Stimulated activated memory B cell treated with anti-CD40 and anti-IgM and Interleukin-4, amounts not matched to agents 10 μg/mL and 1 μg/mL and 100 μg/mL, for 72 hours (primary cell): Measurements from ENCODE around the gene VAV2.

ENCODE experiments used
- ATAC-seq: fragments of 150-1000 bp; cut with Tn5 transposase; 2 replicates; pipeline ENCODE4 v1.10.0; 2021
- H3K27ac Mint-ChIP-seq: one replicate; pipeline ENCODE4 v1.8.0; 2022; ENCODE audit warnings: mild to moderate bottlenecking, mixed read lengths
- H3K27me3 Mint-ChIP-seq: one replicate; pipeline ENCODE4 v1.8.0; 2022; ENCODE audit warnings: mixed read lengths
- H3K36me3 Mint-ChIP-seq: one replicate; pipeline ENCODE4 v1.8.0; 2022; ENCODE audit warnings: mixed read lengths
- H3K4me1 Mint-ChIP-seq: one replicate; pipeline ENCODE4 v1.8.0; 2022; ENCODE audit warnings: mixed read lengths
- H3K4me3 Mint-ChIP-seq: one replicate; pipeline ENCODE4 v1.8.0; 2022; ENCODE audit warnings: mild to moderate bottlenecking, moderate library complexity, mixed read lengths
- H3K9me3 Mint-ChIP-seq: one replicate; pipeline ENCODE4 v1.8.0; 2022; ENCODE audit warnings: mixed read lengths

Gene VAV2, protein sequence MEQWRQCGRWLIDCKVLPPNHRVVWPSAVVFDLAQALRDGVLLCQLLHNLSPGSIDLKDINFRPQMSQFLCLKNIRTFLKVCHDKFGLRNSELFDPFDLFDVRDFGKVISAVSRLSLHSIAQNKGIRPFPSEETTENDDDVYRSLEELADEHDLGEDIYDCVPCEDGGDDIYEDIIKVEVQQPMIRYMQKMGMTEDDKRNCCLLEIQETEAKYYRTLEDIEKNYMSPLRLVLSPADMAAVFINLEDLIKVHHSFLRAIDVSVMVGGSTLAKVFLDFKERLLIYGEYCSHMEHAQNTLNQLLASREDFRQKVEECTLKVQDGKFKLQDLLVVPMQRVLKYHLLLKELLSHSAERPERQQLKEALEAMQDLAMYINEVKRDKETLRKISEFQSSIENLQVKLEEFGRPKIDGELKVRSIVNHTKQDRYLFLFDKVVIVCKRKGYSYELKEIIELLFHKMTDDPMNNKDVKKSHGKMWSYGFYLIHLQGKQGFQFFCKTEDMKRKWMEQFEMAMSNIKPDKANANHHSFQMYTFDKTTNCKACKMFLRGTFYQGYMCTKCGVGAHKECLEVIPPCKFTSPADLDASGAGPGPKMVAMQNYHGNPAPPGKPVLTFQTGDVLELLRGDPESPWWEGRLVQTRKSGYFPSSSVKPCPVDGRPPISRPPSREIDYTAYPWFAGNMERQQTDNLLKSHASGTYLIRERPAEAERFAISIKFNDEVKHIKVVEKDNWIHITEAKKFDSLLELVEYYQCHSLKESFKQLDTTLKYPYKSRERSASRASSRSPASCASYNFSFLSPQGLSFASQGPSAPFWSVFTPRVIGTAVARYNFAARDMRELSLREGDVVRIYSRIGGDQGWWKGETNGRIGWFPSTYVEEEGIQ

GRCh38 chr9:133991964-133992779, at the start of gene VAV2:
VAV2 (minus strand) TSS chr9:133992324; CDS start chr9:133992278, 46 bp downstream.
- H3K4me3 Mint-ChIP-seq = peak within 1 kb of the TSS; percentile 97
- peak; percentile 78 for ATAC-seq
- no peaks in the 10 kb centered on the region for H3K9me3 Mint-ChIP-seq
- peak within 1 kb of the TSS; percentile 81 for H3K27ac Mint-ChIP-seq
- H3K27me3 Mint-ChIP-seq = no peaks in the 10 kb centered on the region
- H3K36me3 Mint-ChIP-seq = peaks cover 17% of the 10 kb centered on the region
- peaks cover 60% of the 10 kb centered on the region for H3K4me1 Mint-ChIP-seq

DNA sequence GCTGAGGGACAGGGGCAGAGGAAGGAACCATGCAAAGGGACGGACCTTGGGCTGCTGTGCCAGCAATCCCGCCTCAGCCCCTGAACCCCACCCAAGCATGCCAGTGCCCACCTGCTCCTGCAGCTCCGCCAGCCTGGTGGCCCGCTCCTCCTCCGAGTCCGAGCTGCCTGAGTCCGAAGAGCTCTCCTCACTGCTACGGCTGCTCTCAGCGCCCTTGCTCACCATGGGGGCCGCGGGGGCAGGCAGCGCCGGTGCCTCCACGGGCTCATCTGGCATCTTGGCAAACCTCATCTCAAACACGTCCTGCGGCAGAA, 49.5 kb upstream of the VAV2 start:
- H3K27me3 Mint-ChIP-seq = no peaks in the 10 kb centered on the region
- H3K4me1 Mint-ChIP-seq = no peaks in the 10 kb centered on the region
- no peak overlapping the region for H3K4me3 Mint-ChIP-seq
- H3K36me3 Mint-ChIP-seq = peaks cover 57% of the 10 kb centered on the region
- no peak for ATAC-seq
- no peak overlapping the region for H3K27ac Mint-ChIP-seq
- H3K9me3 Mint-ChIP-seq = peaks cover 13% of the 10 kb centered on the region

GRCh38 chr9:134040781-134041648, 48.9 kb upstream of the VAV2 start:
- peaks cover 63% of the 10 kb centered on the region for H3K36me3 Mint-ChIP-seq
- H3K27ac Mint-ChIP-seq = no peak overlapping the region
- ATAC-seq = no peak
- H3K9me3 Mint-ChIP-seq = peaks cover 13% of the 10 kb centered on the region
- no peaks in the 10 kb centered on the region for H3K4me1 Mint-ChIP-seq
- H3K27me3 Mint-ChIP-seq = no peaks in the 10 kb centered on the region
- no peak overlapping the region for H3K4me3 Mint-ChIP-seq

GRCh38 chr9:134040176-134040565, 48.0 kb upstream of the VAV2 start:
- Mint-ChIP-seq H3K27me3 (no peaks in the 10 kb centered on the region), H3K4me1 (no peaks in the 10 kb centered on the region), H3K36me3 (peaks cover 68% of the 10 kb centered on the region), H3K9me3 (peaks cover 13% of the 10 kb centered on the region), H3K27ac (no peak overlapping the region), H3K4me3 (no peak overlapping the region)
- no peak for ATAC-seq

DNA sequence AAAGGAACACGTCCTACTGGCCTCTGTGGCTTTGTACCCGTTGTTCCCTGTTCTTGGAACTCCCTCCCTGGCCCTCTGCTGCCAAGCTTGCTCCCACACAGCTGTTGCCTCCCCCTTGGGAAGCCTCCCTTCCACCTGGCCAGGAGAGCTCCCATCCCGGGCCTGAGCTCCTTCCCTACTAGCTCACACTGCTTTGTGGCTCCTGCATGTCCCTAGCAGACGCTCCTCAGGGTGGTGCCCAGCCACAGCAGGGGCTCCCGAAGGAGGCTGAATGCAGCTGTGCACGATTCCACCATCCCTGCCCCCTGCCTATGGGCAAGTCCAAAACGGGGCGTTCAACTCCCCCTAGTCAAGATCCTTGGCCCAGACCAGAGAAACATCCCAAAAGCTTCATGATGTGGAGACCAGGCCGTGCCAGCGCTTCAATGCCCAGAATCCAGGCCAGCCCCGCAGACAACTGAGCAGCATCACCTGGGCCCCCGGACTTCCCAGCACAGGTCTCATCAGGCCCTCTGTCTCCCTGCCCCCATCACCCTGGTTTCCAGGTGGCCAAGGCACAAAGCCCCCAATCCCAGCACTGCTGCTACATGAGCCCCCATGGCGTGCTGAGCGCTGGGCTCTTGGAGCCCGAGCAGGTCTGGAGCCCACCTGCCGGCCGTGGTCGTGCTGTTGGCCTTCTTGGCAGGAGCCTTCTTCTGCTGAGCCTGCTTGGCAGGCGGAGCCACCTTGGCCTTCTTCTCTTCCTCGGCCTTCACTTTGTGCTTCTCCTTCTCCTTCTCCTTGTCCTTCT, 47.5 kb upstream of the VAV2 start:
- H3K27me3 Mint-ChIP-seq = no peaks in the 10 kb centered on the region
- H3K4me3 Mint-ChIP-seq = no peak overlapping the region
- H3K9me3 Mint-ChIP-seq = peaks cover 13% of the 10 kb centered on the region
- no peak for ATAC-seq
- H3K4me1 Mint-ChIP-seq = no peaks in the 10 kb centered on the region
- H3K36me3 Mint-ChIP-seq = peaks cover 68% of the 10 kb centered on the region
- no peak overlapping the region for H3K27ac Mint-ChIP-seq

DNA sequence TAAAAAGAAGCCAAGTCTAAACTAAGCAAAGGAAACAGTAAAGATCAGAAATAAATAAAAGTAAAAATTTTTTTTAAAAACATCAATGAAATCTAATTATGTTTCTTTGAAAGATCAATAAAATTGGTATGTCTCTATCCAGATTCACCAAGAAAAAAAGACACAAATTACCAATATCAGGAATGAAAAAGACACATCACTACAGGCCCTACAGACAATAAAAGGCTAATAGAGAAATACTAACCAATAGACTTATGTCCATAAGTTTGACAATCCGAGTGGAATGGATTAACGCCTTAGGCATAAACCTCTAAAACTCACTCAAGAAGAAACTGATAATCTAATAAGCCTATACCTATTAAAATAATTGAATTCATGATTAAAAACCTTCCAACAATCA, 45.5 kb upstream of the VAV2 start:
- Mint-ChIP-seq H3K36me3 (peaks cover 69% of the 10 kb centered on the region), H3K4me1 (no peaks in the 10 kb centered on the region)

GRCh38 chr9:134036130-134036529, 44.0 kb upstream of the VAV2 start:
- ATAC-seq = no peak
- Mint-ChIP-seq H3K27ac (no peak overlapping the region), H3K36me3 (peaks cover 64% of the 10 kb centered on the region), H3K4me1 (no peaks in the 10 kb centered on the region), H3K27me3 (no peaks in the 10 kb centered on the region), H3K9me3 (peaks cover 13% of the 10 kb centered on the region), H3K4me3 (no peak overlapping the region)

More for the DNA sequence above, 45.5 kb upstream of the VAV2 start:
- H3K27ac Mint-ChIP-seq = no peak overlapping the region
- no peak for ATAC-seq
- H3K9me3 Mint-ChIP-seq = peaks cover 13% of the 10 kb centered on the region
- H3K27me3 Mint-ChIP-seq = no peaks in the 10 kb centered on the region
- no peak overlapping the region for H3K4me3 Mint-ChIP-seq

DNA sequence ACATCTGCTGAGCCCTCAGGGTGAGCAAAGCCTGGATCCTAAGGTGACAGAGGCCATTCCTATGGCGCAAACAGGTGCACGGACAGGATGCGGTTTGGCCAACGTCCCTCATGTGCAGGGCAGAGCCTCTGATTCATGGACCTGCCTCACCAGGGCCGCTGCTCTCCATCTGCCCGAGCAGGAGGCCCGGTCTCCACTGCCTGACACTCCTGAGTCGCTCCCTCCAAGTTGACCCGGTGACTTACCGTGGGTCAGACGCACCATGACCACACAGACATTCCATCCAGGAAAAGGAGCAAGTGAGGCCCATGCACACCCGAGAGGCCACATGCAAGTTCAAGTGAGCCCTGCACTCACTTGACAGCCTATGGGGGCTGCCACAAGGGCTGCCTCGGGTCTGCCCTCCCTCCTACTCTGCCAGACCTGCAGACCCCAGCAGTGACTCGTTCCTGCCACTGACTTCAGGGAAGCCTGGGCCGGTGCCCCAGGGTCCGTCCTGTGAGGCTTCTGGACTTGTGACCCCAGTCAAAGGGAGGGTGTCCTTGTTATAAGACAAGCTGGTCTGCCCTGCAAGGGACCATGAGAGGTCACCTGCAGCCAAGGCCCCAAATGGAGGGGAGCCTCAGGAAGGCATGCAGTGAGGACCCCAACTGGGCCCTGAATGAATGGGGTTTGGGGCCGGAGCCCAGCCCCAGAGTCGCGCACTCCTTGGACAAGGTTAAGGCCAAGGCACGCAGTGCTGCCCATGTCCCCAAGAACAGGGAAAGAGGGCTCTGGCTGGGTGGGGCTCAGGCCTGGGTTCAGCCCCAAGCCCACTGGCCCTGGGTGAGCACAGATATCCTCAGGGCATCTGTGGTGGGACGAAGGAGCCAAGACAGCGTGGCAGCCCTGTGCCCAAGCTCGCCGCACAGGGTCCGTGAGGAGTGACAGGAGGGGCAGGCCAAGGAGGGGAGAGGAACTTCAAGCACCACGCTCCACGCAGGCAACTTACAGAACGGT, 43.2 kb upstream of the VAV2 start:
- no peak overlapping the region for H3K27ac Mint-ChIP-seq
- no peaks in the 10 kb centered on the region for H3K27me3 Mint-ChIP-seq
- no peaks in the 10 kb centered on the region for H3K4me1 Mint-ChIP-seq
- no peak for ATAC-seq
- H3K4me3 Mint-ChIP-seq = no peak overlapping the region
- peaks cover 63% of the 10 kb centered on the region for H3K36me3 Mint-ChIP-seq
- H3K9me3 Mint-ChIP-seq = peaks cover 13% of the 10 kb centered on the region

DNA sequence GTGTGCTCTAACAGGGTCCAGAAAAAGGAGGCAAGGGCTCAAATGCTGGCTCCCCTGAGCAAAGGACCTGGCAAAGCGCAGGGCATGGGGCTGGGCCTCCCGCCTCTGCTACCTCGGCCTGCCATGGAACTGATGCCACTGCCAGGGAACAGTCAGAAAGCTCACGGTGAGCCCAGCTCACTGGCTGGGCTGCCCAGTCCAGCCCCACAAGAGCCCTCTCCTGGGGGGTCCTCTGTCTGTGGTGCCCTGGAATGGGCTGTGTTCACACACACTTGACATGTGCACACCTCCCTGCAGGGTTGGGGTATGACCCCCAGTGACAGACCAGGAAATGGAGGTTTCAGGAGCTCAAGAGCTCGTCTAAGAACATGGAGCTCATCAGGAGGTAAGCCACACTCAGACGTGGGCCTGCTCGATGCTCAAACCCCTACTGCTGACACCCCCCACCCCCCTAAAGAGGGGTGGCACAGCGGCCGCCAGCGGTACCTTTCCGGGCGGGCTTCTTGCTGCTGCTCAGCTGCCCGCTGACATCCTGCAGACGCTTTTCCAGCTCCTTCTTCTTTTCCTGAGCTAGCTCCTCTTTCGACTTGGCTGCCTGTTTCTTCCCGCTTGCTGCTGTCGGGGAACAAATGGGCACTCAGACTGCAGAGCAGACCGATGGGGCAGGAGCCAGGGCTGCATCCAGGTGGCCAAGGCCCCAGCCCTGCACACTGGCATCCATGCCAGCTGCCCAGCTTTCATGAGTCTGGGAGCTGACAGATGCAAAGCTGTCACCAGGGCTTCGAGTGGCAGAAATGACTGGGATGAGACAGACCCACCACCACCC, 42.3 kb upstream of the VAV2 start:
- Mint-ChIP-seq H3K36me3 (peaks cover 54% of the 10 kb centered on the region), H3K27ac (no peak overlapping the region), H3K9me3 (peaks cover 8% of the 10 kb centered on the region), H3K4me1 (no peaks in the 10 kb centered on the region), H3K27me3 (no peaks in the 10 kb centered on the region), H3K4me3 (no peak overlapping the region)
- ATAC-seq = no peak

DNA sequence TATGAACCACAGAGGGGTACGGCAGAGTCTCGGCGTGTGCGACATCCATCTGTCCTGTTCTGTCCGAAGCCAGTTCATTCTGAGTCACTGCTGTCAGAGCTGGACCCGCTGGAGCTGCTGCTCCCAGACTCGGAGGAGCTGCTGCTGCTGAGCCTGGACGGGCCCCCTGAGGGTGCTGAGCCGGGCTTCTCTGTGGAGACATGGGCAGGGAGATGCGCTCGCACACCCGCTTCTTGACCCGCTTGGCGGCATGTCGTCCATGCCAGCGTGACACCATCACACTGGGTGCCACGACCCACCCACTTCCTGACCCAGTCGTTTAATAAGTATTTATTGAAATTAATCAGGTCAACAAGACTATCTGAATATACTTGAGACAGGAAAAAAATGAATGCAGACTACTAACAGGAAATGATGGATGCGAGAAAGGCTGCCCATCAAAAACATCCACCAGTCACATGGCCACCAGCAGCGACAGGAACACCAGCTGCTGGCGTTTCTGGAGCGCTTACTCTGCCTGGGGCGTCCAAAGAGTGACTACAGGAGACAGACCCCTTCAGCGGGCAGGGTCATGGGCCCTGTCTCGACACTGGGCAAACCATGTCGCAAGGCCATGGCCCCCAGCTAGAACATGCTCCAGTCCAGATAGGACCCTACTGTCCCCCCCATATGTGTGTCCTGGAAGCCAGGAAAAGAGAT, 41.5 kb upstream of the VAV2 start:
- no peak overlapping the region for H3K4me3 Mint-ChIP-seq
- H3K4me1 Mint-ChIP-seq = no peaks in the 10 kb centered on the region
- H3K27ac Mint-ChIP-seq = no peak overlapping the region
- ATAC-seq = no peak
- no peaks in the 10 kb centered on the region for H3K27me3 Mint-ChIP-seq
- H3K9me3 Mint-ChIP-seq = peaks cover 2% of the 10 kb centered on the region
- H3K36me3 Mint-ChIP-seq = peaks cover 46% of the 10 kb centered on the region

DNA sequence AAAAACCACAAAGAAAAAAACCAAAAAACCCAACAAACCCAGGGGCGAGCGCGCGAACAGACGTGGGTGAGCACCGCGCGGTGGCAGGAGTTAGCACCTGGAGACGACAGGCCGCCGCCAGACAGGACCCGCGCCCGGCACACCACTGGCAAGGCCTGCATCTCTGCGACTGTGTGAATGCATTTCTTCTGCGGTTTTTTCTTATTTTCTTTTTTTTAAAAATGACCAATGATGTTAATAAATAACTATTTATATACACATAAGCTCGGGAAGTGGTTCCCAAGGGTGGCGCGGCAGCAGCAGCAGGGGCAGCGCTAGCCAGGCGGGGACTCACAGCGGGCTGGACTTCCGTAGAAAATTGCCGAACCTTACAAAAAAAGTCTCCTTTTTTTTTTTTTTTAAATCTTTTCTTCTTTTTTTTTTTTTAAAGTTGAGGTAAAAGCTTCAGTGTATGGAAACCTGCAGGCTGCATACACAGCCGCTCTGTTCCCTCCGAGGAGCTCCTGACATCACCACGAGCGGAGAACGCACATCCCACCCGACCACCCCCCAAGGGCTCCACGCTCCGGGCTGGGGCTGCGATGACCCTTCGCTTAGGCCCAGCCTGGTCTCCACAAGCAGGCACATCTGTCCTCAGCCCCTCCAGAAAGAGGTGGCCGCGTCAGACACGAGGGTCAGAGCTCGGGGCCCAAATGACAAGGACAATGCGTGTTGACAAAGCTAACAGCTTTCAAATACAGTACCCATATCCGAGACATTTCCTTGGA, 40.5 kb upstream of the VAV2 start:
- ATAC-seq = no peak
- Mint-ChIP-seq H3K4me3 (no peak overlapping the region), H3K27ac (no peak overlapping the region), H3K4me1 (peaks cover 7% of the 10 kb centered on the region), H3K36me3 (peaks cover 44% of the 10 kb centered on the region), H3K27me3 (no peaks in the 10 kb centered on the region), H3K9me3 (no peaks in the 10 kb centered on the region)
